ENCODE data around the gene ARX.

ARX gene

DNA sequence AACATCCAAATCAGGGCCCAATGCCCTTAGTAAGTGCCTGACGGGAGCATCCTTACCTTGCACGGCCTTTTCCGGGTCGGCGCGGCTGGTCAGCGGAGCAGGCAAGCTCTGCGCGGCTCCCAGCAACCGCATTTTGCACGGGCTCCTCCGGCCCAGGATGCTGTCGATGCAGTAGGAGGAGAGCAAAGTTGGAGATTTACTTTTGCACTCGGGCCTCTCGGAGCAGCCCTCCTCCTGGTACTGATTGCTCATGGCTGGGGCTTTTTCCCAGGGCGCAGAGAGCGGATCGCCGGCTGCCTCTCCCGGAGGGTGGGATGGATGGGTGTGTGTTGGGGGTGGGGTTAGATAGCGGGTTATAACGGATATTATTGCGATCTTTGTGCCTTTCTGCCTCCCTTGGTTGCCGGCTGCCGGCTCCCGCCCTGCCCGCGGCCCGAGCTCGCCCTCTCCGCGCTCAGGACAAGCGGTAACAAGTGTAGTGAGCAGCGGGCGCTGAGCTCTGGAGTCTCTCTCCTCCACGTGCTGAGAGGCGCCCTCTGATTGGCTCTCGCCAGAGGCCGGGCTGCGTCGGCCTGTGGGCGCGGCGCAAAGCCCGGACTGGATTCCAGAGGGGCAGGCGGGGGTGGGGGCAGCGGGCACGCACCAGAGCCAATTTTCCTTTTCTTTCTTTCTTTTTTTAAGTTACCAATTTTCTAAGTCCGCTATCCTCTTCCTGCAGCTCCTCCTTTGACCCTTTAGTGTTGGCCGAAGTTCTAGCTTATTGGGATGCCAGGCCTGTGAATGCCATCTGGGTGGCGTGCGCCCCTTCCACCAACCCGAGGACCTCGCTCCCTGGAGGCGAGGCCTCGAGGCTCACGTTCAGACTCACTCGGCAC lies at the start of gene ARX:
Gene ARX (minus strand): TSS at position 480 of the 875 bp plus-strand sequence. CDS start 228 bp downstream, at position 252.
- peak; percentile 61 for DNase-seq (ENCODE audit: low spot score)

DNA sequence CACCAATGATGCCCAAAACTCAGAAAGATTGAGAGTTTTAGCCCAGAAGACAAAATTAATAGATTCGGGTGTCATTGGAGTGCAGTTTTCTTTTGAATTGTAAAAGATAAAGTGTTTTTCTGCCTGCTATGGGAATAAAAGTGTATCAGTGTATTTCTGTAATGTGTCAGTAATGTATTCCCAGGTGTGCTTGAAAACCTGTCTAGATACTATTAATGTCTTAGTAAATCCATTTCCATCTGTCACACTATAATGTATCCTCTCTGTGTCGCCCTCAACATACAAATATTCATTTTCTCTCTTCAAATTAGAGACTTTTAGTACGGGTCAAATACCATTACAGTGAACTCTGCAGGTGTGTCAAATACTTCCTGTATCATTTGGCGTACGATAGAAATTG lies 43.5 kb upstream of the ARX start:
- no peak for DNase-seq (ENCODE audit: low spot score)

DNA sequence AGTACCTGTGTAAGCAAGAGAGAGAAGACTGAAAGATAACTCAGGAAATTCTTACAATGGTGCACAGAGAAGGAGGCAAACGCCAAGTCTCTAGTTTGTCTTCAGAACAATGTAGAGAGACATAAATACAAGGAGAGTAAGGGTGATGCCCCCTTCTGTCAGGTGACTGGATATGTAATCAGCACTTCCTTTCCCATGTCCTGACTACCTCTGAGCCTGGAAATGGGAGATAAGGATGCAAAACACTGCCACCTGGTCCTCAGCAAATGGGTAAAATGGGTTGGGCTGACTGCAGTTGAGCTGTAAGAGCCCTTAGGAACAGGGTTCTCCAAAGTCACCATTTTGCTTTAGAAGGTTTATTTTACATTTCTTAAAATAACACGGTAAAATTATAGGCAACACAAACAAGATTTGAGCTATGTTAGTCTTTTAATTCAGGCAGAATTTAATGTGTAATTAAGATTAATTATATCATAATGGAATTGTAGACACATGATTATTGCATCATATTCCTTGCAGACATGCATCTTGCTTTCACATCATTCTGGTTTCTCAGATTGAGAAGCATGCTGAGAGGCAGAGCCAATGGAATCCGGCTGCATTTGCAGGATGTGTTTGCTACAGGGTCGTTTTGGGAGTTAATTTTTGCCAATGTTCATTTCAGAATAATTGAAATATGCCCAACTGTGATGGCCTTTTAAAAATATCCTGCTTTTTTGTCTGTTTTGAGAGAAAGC lies 37.2 kb upstream of the ARX start:
- no peak for DNase-seq (ENCODE audit: low spot score)

DNA sequence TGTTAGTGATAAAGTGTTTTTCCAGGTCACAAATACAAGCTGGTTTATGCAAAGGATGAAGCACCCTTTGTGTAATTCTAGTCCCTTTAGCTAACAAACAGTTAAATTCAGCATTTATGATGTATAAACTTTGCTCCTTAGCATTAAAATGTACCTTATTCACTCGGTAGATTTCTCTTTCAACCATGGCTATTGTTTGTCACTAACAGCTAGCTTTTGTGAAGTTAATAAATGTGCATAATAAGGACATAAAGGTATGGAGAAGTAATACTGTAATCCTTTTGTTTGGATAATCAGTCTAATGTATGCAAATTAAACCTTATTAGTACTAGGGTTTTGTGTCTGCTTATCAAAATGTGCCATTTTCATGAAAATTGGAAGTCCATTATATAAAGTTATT lies 34.2 kb upstream of the ARX start:
- no peak for DNase-seq (ENCODE audit: low spot score)

DNA sequence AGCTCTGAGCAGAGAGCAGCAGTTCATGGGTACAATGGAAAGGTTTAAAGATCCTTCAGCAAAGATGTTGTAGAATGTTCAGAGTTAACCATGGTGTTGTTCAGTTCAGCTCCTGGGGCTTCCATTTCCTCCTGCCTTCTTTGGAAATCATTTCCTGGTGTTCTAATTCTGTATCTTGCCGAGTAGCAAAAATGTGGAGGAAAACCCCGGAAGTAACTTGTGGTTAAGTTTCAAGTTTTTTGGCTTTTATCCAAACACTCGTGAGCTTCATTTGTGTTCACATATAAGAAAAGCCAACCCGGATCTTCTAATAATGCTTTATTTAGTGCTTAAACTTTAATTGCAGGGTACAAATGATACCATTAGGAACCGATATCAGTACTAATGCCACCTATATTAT lies 33.6 kb upstream of the ARX start:
- DNase-seq (ENCODE audit: low spot score) = no peak

DNA sequence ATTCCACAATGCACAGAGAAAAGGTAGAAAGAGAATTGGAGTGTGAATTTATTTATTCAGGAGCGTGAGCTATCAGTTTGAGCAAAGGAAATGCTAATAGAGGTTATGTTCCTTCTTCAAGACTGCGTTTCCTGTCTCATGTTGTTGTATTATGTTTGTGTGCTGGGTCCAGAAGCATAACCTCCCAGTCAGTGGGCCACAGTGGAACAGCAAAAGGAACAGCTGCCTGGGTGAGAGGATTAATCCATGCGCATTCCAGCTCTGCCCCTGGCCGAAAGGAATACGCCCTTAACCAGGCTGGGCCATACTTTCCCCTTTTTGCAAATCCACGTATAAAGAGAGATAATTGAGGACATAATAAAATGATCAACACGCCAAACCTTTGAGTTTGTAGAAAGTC lies 32.4 kb upstream of the ARX start:
- DNase-seq (ENCODE audit: low spot score) = no peak

DNA sequence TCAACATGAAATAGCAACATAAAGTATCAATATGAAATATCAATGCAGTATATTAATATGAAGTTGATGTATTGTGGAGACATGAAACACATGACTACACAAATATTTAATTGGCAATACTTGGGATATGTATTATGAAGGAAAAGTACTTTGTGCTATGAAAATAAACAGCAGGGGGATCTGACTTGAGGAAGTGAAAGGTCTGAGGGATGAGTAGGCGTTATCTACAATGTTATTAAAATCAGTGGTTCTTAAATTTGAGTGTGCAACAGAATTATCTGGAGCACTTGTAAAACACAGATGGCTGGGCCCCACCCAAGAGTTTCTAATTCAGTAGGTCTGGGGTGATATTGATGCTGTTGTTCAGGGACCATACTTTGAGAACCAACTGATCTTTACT lies 27.4 kb upstream of the ARX start:
- no peak for DNase-seq (ENCODE audit: low spot score)

DNA sequence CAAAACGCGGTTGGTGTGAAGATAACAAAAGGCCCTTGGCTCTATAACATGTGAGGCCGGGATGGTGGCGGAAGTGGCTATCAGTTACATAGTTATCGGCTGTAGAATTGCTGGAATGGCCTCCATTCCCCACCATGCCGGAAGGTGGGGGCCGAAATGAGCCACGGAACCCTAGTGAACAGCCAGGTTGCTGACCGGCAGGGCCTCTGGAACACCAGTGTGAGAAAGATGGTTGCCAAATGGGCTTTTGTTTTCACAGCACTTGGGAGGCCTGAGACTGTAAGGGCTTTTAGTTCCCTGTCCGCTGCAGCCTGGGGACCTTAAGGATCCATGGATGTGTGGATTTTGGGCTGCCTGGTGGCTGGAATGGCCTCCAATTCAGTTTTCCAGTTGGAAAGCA lies 23.3 kb upstream of the ARX start:
- no peak for DNase-seq (ENCODE audit: low spot score)

DNA sequence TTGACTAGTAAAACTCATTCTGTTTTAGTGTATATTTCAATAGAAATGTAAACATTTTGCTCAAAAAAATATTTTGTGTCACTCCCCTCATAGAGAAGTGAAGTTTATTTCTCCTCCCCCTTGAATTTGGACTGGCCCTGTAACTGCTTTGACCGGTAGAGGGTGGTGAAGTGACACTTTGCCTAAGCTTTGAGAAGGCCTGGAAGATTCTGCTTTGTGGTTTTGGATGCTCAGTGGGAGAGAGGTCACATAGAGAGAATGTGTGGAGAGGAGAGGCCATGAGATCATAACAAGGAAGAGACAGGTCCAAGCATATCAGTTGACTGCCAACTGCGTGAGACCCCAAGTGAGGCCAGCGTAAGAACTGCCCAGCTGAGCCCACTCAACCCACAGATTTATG lies 19.1 kb upstream of the ARX start:
- DNase-seq (ENCODE audit: low spot score) = peak; percentile 16

DNA sequence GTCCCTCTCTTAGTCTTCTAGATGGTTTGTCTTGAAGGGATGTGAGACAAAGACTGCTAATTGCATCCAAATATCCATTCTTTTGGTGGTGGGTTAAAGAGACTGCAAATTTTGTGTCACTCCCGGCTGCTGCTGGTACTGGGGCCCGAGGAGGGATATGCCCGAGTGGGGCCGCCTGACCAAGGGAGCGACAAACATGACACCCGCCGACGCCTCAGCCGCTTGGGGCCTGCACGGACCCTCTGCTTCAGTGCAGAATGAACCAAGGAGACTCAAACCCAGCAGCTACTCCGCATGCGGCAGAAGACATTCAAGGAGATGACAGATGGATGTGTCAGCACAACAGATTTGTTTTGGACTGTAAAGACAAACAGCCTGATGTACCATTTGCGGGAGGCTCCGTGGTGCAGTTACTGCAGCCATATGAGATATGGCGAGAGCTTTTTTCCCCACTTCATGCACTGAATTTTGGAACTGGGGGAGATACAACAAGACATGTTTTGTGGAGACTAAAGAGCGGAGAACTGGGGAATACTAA lies 13.6 kb upstream of the ARX start:
- no peak for DNase-seq (ENCODE audit: low spot score)

DNA sequence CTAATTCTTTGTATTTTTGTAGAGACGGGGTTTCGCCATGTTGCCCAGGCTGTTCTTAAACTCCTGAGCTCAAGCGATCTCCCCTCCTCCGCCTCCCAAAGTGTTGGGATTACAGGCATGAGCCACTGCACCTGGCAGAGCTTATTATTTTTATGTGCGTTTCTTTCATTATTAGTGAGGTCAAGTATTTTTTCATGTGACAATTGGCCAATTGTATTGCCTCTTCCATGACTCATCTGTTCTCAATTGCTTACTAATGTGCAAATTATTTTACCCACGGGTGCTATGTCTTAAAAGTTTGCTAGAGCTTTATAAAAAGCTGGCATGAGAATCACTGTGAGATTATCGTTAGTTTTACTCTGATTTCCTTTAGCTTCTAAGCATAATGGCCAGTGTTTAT lies 13.0 kb upstream of the ARX start:
- DNase-seq (ENCODE audit: low spot score) = no peak

DNA sequence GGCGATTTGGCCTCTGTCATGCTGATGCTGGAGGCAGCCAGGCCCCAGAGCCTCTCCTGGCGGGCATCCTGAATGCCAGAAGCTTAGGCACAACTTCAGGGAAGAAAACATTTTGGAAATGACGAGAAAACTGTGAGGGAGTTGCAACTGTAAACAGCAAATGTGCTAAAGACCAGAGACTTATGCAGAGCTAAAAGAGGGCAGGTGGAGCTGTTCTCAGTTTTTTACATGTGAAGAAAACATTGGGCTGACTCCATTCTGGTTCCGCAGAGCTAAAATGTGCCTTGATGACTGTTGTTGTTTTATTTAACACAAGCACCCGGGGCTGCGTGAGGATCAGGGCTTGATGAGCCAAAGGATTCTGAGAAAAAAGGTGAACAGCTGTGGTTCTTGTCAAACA lies 10.8 kb upstream of the ARX start:
- no peak for DNase-seq (ENCODE audit: low spot score)

DNA sequence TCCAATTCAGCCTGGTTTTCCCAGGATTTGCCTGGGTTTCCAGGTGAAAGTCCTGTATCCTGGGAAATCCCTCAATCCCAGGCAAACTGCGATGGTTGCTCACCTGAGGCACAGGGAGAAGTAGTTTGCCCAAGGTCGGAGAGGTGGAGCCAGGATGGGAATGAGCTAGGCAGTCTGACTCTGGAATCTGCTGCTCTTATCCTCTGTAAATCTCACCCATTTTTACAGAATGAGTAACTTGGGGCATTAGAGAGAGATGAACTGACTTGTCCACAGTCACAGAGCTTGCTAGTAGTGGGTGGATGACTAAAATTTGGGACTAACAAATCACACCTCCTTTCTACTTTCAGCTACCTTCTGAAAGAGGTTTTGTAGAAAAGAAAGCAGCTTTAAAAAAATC lies 9.8 kb upstream of the ARX start:
- no peak for DNase-seq (ENCODE audit: low spot score)

DNA sequence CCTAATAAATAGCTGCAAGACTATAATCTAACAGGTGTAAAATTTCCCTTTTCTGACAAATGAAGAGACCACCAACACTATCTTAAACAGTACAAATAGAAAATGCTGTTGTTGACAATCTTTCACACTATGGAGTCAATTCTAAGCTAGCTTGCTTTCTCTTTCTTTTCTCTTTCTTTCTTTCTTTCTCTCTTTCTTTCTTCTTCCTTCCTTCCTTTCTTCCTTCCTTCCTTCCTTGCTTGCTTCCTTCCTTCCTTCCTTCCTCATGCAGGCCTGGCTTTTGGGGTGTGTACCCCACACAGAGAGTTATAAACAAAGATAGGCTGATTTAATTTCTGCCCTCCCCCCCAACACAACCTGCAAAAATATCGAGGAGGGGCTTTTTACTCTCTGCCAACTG lies 8.1 kb upstream of the ARX start:
- no peak for DNase-seq (ENCODE audit: low spot score)

DNA sequence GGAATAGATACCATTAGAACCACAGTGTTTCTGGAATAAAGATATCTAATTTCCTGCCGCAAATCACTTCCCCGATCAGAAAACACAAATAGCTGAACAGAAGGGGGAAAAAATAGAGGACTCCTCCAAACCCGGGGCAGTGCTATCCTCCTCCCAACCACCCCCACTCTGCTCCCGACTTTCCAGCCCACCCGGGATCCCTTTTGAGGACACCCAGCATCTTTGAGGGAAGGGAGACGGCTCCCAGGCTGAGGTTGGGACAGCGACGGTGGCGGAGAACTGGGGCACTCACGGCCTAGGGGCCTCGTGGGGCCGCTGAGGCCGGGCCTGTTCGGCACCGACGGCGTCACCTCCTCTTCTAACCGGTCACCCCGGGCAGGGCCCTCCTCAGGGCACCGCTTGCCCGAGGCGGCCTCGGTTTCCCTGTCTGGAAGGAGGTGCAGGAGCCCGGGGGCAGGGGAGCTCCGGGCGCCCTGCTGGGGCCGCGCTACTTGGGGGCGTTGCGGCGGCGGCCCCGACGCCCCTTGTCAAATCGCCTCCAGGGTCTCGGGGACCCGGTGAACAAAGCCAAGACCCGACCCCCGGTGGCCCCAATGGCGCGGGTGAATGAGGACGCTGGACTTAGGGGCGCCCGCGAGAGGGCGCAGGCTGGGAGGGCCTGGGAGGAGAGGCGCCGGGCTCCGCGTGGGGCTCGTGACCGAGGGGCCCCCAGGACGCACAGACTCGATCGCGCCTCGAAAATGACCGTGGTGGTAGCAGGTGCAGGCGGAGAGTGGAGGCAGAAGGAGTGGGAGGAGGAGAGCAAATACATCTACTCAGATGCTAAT lies 6.9 kb upstream of the ARX start:
- no peak for DNase-seq (ENCODE audit: low spot score)

DNA sequence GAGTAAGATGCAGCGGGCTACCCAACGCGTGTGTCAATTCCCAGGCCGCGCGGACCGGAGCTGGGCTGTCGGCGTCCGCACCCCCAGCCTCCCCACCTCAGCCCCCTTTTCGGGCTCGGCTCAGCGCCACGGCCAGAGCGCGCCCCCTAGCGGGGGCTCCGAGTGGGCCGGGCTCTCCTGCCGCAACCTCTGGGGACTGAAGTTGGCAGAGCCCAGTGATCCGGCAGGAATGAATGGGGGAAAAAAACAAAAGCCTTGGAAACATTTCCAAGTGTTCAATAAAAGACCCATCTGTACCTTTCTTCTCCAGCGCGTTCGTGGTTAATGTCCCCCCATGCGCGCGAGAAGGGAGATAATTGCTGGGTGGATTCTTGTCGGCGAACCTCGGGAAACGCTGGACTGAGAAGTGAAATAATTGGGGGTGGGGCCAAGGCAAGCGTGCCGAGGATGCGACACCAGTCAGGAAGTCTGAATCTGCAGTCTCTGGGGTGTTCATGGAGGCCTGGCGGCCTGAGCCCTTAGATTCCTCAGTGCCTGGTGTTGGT lies 5.2 kb upstream of the ARX start:
- DNase-seq (ENCODE audit: low spot score) = peak; percentile 29

DNA sequence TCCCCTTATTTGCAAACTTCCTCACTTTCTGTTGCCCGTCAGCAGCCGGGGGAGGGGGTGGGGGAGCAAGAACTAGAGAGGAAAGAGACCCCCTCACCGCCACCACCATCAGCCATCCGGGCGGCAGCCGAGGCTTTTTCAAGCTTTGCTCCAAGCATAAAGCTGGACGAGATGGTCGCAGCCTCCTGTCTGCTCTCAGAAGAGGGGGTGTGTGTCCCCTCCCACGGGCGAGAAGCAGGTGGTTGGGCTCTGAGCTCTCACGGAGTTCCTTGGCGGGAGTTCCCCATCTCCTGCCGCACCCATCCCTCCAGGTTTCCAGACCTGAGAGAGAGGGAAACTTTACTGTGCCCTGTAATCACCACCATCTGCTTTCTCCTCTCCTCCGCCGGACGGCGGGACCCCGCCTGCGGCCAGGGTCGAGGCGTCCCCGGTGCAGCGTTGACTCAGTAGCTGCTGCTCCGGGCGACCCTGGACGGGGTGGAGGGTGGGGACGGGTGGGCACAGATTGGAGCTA lies 4.7 kb upstream of the ARX start:
- DNase-seq (ENCODE audit: low spot score) = no peak

DNA sequence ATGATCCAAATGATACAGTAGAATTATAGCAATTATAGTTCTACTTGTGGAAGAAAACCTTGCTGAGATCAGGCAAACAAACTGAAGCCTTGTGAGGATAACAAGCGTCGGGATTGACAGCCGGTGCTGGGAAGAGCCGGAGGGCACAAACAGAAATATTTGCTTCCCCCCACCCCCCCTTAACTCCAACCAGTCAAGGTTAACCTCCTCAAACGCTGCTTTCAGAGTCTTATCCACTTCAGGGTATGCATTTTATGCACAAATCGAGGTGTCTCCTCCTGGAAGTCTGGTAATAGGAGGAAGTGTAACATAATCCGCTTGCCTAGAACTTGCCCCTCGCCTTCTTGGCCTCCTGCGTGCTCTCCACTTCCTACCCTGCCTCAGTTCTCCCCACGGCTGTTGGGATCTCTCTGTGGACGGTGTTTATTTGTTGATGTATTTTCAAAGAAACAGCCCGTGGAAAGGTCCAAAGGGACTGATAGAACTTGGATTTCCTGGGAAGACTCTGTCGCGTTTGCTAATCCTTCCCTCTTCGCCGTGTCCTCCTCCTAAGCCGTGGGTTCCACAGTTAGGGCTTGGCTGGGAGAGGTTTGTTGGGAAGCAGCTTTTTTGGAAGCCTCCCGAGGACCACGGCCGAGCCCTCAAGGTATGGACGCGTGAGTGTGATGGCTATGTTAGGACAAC lies 4.1 kb upstream of the ARX start:
- no peak for DNase-seq (ENCODE audit: low spot score)

DNA sequence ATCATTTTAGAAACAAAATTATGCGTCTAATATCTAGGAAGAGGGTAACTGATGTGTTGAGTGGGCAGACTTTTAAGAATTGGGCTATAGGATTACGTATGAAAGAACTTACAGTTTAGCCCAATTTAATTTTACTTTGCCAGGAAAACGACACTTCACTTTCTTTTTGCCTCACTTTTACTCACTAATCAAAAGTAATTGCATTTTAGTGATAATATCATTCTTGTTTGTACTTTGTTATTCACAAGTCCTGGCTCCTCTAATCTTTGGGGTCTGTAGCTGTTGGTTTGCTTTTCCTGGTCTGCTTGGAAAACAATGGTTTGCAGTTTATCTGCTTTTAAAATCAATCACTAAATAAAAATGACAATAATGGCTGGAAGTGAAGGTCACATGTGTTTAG lies 2.9 kb upstream of the ARX start:
- no peak for DNase-seq (ENCODE audit: low spot score)

DNA sequence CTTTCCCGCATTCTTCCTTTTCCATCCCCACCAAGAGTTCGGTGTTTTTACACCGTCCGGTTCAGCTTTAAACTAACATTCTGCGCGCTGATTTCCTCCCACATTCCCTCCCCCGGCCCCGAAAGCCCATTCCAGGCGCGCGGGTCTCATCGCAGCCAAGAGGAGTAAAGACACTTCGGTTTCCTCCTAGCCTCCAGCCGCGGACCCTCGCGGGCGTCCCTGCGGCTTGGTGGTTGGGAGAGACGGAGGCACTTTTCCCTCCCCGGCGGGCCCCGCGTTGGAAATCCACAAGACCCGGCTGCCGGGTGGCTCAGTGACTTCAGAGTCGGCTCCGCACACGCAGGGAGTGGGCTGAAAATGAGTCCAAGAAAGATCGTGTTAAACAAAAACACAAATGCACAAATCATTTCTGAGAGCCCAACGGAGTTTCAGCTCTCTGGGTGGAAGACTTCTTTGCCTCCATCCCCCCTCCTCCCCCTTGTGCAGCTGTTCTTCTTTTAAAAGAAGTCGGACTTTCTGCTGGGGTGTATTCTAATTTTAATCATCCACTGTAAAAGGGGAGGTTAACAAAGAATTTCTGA lies 2.0 kb upstream of the ARX start:
- no peak for DNase-seq (ENCODE audit: low spot score)

Measured in AG20443 (cell line).